CD4-positive, alpha-beta T cell (primary cell): ENCODE measurements around the gene SNTG2. TPM values are rescaled to one million over a fixed set of nuclear protein-coding genes. Genes with fewer than 3 reads are reported as not detected.

Source experiments
- ATAC-seq: fragments of 200-7000 bp; cut with Tn5 transposase; one replicate; pipeline ENCODE4 v1.10.0; 2022; ENCODE audit warnings: mild to moderate bottlenecking; ENCODE audit not compliant: poor library complexity
- CTCF ChIA-PET: fragments of 350-600 bp; sonication (Branson Sonifier 250); formaldehyde crosslinking; loops from one replicate; lab custom pipeline; 2021; ENCODE audit warnings: antibody characterized with exemption, inconsistent platforms; lab: Charles Lee
- POLR2A ChIA-PET: fragments of 350-600 bp; sonication (Branson Sonifier 250); formaldehyde crosslinking; loops from one replicate; lab custom pipeline; 2021; ENCODE audit warnings: antibody characterized with exemption, inconsistent platforms; lab: Charles Lee
- DNase-seq, 14 experiments: peaks; one replicate each; pipeline ENCODE4 v3.0.0-alpha.2; 2013 to 2020; ENCODE audit warnings: mixed read lengths in 2 of 14
- H3K27ac ChIP-seq, 2 donors: one replicate each; pipeline versions ENCODE4 v1.5.1 to v1.7.0; 2013; ENCODE audit warnings: low read length in 2 of 2, low read depth in 1 of 2, mild to moderate bottlenecking in 1 of 2
- H3K27me3 ChIP-seq, 2 experiments: 1 replicate in 1 of 2; 2 replicates in 1 of 2; pipeline versions ENCODE4 v1.6.1 to v1.7.0; 2013; ENCODE audit warnings: low read length in 2 of 2, control low read depth in 1 of 2, mild to moderate bottlenecking in 1 of 2, moderate library complexity in 1 of 2; ENCODE audit not compliant: insufficient read depth in 2 of 2, control insufficient read depth in 1 of 2
- H3K36me3 ChIP-seq: one replicate; pipeline ENCODE4 v1.6.1; 2013; ENCODE audit warnings: low read length, control low read depth; ENCODE audit not compliant: insufficient read depth
- H3K4me1 ChIP-seq: one replicate; pipeline ENCODE4 v1.6.1; 2013; ENCODE audit warnings: low read length, control low read depth; ENCODE audit not compliant: insufficient read depth
- H3K4me3 ChIP-seq: one replicate; pipeline ENCODE4 v1.5.1; 2013; ENCODE audit warnings: mild to moderate bottlenecking, low read length, moderate library complexity
- H3K9me3 ChIP-seq, 2 experiments: 1 replicate in 1 of 2; 2 replicates in 1 of 2; pipeline versions ENCODE4 v1.6.1 to v1.7.0; 2013; ENCODE audit warnings: low read length in 2 of 2, mild to moderate bottlenecking in 2 of 2, control low read depth in 1 of 2, moderate library complexity in 1 of 2; ENCODE audit not compliant: control insufficient read depth in 1 of 2, insufficient read depth in 1 of 2
- H3K27ac Mint-ChIP-seq: one replicate; pipeline ENCODE4 v1.8.0; 2020; ENCODE audit warnings: mixed read lengths
- H3K27me3 Mint-ChIP-seq: one replicate; pipeline ENCODE4 v1.8.0; 2021; ENCODE audit warnings: mixed read lengths
- H3K36me3 Mint-ChIP-seq: one replicate; pipeline ENCODE4 v1.8.0; 2021; ENCODE audit warnings: low read depth, mixed read lengths
- H3K4me1 Mint-ChIP-seq: one replicate; pipeline ENCODE4 v1.8.0; 2021; ENCODE audit warnings: low read depth, mixed read lengths
- H3K4me3 Mint-ChIP-seq: one replicate; pipeline ENCODE4 v1.8.0; 2020; ENCODE audit warnings: mild to moderate bottlenecking, mixed read lengths
- H3K9me3 Mint-ChIP-seq: one replicate; pipeline ENCODE4 v1.8.0; 2020; ENCODE audit warnings: mixed read lengths
- CTCF ChIP-seq: fragments of 200-600 bp; IDR thresholded peaks from one replicate; pipeline ENCODE4 v1.8.0; 2022; ENCODE audit warnings: antibody characterized with exemption, mild to moderate bottlenecking
- intact Hi-C, 2 experiments: fragments of 100-400 bp; cut with DNase I in 1 of 2; cut with micrococcal nuclease in 1 of 2; formaldehyde crosslinking; loops; one replicate each; pipeline versions ENCODE4 v1.15.1 to v1.9.0; 2023 to 2025; cut with DNase I, micrococcal nuclease
- total RNA-seq, 174 experiments: library from RNA in 2 of 174; stranded (reverse) in 2 of 174; gene quantifications; one replicate each; pipeline ENCODE4 v1.2.3 and lab custom pipeline; 2021 to 2026

SNTG2 gene
- total RNA-seq, 2 experiments from 2014 or later, result 1.1 to 1.5 TPM

- no peaks in the 10 kb centered on the region for H3K9me3 Mint-ChIP-seq
- H3K4me3 Mint-ChIP-seq, result no peak overlapping the region
- no peak for TF ChIP-seq CTCF
- DNase-seq (no peak), ATAC-seq (no peak)
- no peaks in the 10 kb centered on the region for H3K36me3 Mint-ChIP-seq
- ChIA-PET POLR2A (no interaction called here), CTCF (no interaction called here)
- no peak overlapping the region for H3K4me3 ChIP-seq
- H3K4me1 Mint-ChIP-seq, result peaks cover 34% of the 10 kb centered on the region
- no peaks in the 10 kb centered on the region for H3K4me1 ChIP-seq
- H3K27me3 ChIP-seq, result peaks cover 0 to 3% of the 10 kb centered on the region in 2 experiments
- intact Hi-C loops, result no loop called here
- no peak overlapping the region for H3K27ac ChIP-seq
- H3K27ac Mint-ChIP-seq, result no peak overlapping the region
- H3K36me3 ChIP-seq, result no peaks in the 10 kb centered on the region
- peaks cover 25% of the 10 kb centered on the region for H3K27me3 Mint-ChIP-seq
- peaks cover 0 to 6% of the 10 kb centered on the region in 2 experiments for H3K9me3 ChIP-seq
Measured at GRCh38 chr2:1136846-1137245, 186.2 kb downstream of the SNTG2 start.

- no peak overlapping the region for H3K4me3 ChIP-seq
- peaks cover 22% of the 10 kb centered on the region for H3K27me3 Mint-ChIP-seq
- ChIA-PET CTCF (no interaction called here), POLR2A (no interaction called here)
- peaks cover 31% of the 10 kb centered on the region for H3K4me1 Mint-ChIP-seq
- DNase-seq (no peak), ATAC-seq (no peak)
- no peaks in the 10 kb centered on the region for H3K4me1 ChIP-seq
- no peaks in the 10 kb centered on the region for H3K36me3 ChIP-seq
- H3K27ac Mint-ChIP-seq, result no peak overlapping the region
- H3K4me3 Mint-ChIP-seq, result no peak overlapping the region
- H3K9me3 ChIP-seq, result peaks cover 0 to 6% of the 10 kb centered on the region in 2 experiments
- H3K27me3 ChIP-seq, result peaks cover 0 to 2% of the 10 kb centered on the region in 2 experiments
- intact Hi-C loops, result no loop called here
- no peaks in the 10 kb centered on the region for H3K9me3 Mint-ChIP-seq
- H3K27ac ChIP-seq, result no peak overlapping the region
- no peak for TF ChIP-seq CTCF
- H3K36me3 Mint-ChIP-seq, result no peaks in the 10 kb centered on the region
Measured at GRCh38 chr2:1137264-1137663, 186.6 kb downstream of the SNTG2 start.

GRCh38 chr2:1137913-1138391 lies 187.3 kb downstream of the SNTG2 start:
- intact Hi-C loops, result no loop called here
- Histone ChIP-seq H3K4me3 (no peak overlapping the region), H3K9me3 (peaks cover 0 to 6% of the 10 kb centered on the region in 2 experiments), H3K27ac (no peak overlapping the region), H3K4me1 (no peaks in the 10 kb centered on the region), H3K27me3 (no peaks in the 10 kb centered on the region), H3K36me3 (no peaks in the 10 kb centered on the region)
- peaks cover 25% of the 10 kb centered on the region for H3K4me1 Mint-ChIP-seq
- no peak overlapping the region for H3K27ac Mint-ChIP-seq
- CTCF ChIA-PET, result no interaction called here
- POLR2A ChIA-PET, result no interaction called here
- TF ChIP-seq CTCF, result no peak
- H3K27me3 Mint-ChIP-seq, result peaks cover 15% of the 10 kb centered on the region
- H3K4me3 Mint-ChIP-seq, result no peak overlapping the region
- DNase-seq (no peak), ATAC-seq (no peak)
- no peaks in the 10 kb centered on the region for H3K9me3 Mint-ChIP-seq
- no peaks in the 10 kb centered on the region for H3K36me3 Mint-ChIP-seq
